ENCODE measurements around the gene SMPX.

The SMPX gene

GRCh38 chrX:21744060-21744459 is 13.9 kb downstream of the SMPX start:
- DNase-seq (ENCODE audit: low read depth, low spot score), result no peak

GRCh38 chrX:21741869-21742701 is 15.8 kb downstream of the SMPX start:
- DNase-seq (ENCODE audit: low read depth, low spot score), result peak; percentile 30

DNA sequence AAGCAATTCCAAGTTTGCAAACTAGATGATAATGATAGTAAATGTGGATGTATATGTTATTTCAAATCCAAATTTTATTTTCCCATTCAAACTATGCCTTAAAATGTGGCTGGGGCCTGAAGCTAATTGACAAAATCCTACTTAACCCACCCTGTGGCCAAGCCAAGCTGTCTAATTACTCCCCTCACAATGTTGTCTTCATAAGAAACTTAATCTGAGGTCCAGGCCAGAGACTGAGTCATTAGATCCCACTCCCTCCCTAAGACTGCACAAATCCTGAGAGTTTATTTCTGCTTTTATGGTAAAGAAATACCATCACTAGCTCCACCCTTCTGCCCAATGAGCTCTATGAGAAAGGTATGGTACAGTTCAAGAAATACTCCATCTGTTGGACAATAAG is 16.6 kb downstream of the SMPX start:
- no peak for DNase-seq (ENCODE audit: low read depth, low spot score)

DNA sequence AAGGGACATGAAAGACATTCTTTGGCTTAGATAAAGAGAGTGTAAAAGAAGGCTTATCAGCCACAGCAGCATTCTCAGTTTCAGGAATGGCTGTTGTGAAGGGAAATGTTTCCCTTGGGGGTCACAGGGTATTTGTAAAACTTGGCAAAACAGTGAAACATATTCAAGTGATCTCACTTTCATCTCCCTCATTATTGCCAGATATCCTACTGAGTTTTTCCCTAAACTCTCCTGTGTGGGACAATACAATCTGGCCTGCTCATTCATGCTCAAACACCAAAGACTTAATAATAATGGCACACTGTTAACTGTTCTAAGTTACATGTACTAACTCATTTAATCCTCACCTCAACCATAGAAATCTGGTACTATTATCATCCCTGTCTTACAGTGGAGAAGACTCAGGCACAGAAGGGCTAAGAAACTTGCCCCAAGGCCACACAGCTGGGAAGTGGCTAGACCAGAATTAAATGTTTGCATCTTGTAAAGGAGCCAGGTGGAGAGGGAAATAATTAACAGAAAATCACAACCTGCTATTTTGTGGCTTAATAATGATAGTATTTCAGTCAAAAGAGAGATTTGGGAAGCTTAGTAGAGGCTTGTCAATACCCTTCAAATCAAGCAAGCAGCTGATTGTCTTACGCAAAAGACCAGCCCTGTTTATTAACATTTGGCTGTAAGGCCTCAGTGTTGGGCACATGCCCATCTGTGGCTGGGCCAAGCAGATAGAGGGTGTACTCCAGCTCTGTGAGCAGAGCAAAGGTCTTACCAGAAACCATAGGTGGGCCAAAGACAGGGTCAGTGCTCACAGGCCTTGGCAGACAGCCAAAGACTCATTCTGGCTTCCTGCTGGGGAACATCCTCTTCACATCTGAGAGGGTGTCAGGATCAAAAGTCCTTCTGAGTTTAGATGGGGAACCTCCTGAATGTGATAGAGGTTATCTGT is 17.3 kb downstream of the SMPX start:
- peak; percentile 44 for DNase-seq (ENCODE audit: low read depth, low spot score)

DNA sequence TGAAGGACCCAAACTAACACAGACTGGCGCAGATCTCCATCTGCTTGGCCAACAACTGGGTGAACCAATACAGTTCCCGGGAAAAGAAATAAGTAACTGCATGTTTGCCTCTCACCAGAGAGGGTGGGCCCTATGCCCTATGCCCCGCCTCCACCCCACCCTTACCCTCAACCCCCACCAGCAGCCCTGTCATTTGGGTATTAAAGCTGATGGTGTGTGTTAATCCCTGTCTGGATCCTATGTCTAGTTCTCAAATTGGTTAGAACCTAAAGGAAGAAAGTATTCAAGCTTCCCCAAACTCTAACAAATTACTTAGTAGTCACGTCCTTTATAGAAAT is 19.0 kb downstream of the SMPX start:
- DNase-seq (ENCODE audit: low read depth, low spot score), result no peak

DNA sequence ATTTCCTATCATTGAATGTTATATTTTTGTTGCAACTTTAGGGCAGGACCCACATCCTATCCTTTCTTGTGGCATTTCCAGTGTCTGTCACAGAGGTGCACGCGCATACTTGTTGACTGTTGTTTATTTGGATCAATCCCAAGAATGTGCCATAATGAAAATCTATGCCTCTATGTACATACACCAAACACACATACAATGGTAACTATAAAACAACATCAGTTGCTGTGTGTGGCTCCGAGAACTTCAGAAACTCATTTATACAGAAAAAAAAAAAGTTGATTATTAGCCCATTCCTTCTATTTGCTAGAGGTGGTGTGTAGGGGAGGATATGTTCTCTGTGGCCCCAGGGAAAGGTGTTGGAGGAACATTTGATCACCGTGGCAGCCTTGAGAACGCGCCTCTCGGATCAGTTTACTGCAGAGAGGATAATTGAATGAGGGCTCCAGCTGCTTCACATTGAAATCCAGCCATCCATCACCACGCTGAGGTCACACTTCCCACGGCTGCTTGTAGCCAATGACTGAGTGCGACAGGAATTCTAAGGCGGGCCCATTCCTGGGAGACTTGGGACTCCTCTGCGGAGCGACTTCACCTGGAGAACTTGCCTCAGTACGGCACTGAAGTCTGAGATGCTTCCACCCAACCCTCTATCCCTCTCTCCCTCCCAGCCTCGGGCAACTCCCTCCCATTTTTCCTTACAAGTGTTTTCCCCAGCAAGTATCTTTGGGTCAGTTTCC is 19.5 kb downstream of the SMPX start:
- DNase-seq (ENCODE audit: low read depth, low spot score), result no peak

DNA sequence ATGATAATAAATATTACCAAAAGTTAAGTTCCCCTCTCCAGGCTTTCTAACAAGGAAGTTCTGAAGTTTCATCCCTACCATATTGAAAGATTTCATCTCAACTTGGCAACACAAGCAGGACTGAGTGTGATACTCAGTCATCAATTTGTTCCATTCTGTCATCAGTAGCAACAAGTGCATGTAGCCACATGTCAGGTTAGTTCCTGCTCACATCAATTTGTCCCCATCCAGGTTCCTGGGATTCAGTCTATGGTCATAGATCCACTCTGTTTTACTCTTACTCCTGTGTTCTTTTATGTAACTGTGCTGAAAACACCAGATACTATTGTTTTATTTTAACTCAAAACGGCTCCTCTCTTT is 22.2 kb downstream of the SMPX start:
- no peak for DNase-seq (ENCODE audit: low read depth, low spot score)

DNA sequence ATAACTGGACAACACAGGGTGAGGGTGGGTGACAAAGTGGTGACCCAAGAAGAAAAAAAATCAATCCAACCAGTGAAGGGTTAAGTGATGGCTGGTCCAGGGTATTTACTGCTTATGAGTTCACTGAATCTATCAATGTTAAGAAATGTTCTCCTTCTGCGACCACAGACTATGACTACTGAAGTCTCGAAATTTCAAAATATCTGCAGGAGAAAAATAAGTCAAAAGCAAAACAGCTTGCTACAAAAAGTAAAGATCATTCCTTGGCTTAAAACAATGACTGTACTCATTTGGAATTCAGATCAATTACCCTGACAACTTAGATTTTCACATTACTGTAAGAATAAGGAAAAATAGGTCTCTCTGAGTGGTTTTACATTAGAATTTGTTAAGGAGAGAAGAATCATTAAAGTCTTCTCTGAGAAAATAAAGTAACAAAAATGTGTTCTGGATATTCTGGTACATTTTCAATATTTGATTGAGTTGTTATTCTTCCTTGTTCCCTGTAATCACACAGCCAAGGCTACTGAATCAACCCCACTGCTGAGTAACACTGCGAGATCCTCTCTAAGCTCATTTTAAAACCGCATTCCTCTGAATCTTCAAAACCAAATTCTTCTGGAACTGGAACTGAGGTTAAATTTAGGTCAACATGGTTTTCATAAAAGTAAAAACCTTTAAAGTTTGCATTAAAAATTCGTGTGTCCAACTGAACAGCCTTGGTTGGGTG is 22.7 kb downstream of the SMPX start:
- peak; percentile 67 for DNase-seq (ENCODE audit: low read depth, low spot score)

DNA sequence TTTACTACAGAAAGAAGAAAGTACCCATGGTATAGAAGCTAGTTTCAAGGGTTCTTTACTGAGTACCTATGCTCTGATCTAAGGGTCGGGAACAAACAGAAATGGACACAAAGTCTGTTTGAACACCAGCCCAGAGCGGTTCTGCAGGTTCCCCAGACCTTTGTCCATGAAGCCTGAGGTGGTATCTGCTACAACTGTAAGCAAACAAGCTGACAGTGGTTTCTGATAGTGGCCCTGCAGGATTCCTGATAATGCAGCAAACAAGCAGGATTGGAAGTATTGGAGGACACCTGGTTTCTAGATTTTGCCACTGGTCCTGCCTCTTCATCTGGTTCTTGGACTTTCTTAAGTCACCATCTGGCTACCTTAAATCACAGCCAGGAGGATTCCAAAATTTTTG is 23.7 kb downstream of the SMPX start:
- DNase-seq (ENCODE audit: low read depth, low spot score), result no peak

- DNase-seq (ENCODE audit: low read depth, low spot score), result no peak
Observed at GRCh38 chrX:21733705-21734104, 24.2 kb downstream of the SMPX start.

DNA sequence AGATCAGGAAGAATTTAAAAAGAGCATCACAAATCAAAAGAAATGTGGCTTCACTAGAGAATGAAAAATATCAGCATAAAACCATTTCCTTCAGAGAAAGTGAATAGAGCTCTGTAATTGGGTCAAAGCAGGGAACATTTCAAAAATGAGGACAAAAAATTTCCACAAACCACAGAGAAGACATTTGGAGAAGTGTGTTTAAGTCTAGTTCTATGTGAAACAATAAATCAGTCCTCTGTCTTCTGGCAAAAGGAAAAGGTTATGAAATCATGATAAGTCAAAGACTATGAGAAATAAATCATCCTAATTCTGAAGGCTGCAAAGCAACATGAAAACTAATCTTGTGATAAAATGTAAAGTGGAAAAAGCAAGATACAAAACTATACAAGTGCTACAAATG is 27.9 kb downstream of the SMPX start:
- DNase-seq (ENCODE audit: low read depth, low spot score), result no peak

- no peak for DNase-seq (ENCODE audit: low read depth, low spot score)
Observed at GRCh38 chrX:21728276-21728968, 29.5 kb downstream of the SMPX start.

DNA sequence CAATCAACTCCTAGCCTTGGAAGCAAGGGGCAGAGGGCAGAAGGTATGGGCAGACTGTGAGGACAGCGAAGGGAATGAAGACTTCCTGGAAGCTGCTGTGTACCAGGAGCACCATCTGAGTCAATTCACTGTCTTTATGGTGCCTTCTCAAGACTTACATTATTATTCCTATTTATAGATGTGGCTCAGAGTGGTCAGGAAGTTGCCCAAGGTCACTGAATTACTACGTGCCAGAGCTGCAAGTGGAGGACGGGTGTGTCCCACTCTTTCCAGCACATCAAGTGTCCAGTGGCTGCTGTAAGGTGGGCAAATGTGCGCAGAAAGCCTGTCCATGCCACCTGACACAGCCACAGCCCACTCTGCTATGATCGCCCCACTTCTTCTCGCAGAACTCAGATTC is 32.0 kb downstream of the SMPX start:
- DNase-seq (ENCODE audit: low read depth, low spot score), result no peak

- peak; percentile 52 for DNase-seq (ENCODE audit: low read depth, low spot score)
Observed at GRCh38 chrX:21725496-21725895, 32.4 kb downstream of the SMPX start.

- DNase-seq (ENCODE audit: low read depth, low spot score), result no peak
Observed at GRCh38 chrX:21723814-21724213, 34.1 kb downstream of the SMPX start.

GRCh38 chrX:21723084-21723483 is 34.8 kb downstream of the SMPX start:
- peak; percentile 41 for DNase-seq (ENCODE audit: low read depth, low spot score)

GRCh38 chrX:21721195-21721594 is 36.7 kb downstream of the SMPX start:
- peak; percentile 36 for DNase-seq (ENCODE audit: low read depth, low spot score)

DNA sequence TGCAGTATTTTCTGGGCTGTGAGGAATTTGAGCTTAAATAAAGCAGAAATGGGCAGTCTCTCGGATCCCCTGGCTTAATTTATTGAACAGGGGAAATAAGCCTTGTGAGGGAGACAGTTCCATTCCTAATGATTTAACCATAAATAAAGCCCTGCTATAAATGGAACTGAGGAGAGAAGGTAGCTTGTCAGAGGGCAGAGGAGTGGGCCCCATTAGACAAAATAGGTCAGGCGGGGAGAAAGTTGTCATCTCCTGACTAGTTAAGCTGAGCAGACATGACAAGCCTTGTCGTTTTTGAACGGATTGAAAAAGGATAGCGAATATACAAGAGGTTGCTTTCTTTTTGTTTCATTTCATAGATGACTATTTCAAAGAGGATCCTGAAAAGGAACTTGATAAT is 39.3 kb downstream of the SMPX start:
- DNase-seq (ENCODE audit: low read depth, low spot score), result no peak

GRCh38 chrX:21717802-21718201 is 40.1 kb downstream of the SMPX start:
- DNase-seq (ENCODE audit: low read depth, low spot score), result no peak

GRCh38 chrX:21715825-21716224 is 42.1 kb downstream of the SMPX start:
- no peak for DNase-seq (ENCODE audit: low read depth, low spot score)

- DNase-seq (ENCODE audit: low read depth, low spot score), result no peak
Observed at GRCh38 chrX:21715337-21715736, 42.6 kb downstream of the SMPX start.

Measured in astrocyte of the hippocampus (primary cell).